Nephron progenitor cell (in vitro differentiated cells): ENCODE results near the gene ISYNA1.
A peak's percentile ranks its signal among the peaks of the same experiment; 100 is the strongest.

Experiments used
- DNase-seq: peaks from one replicate; pipeline ENCODE4 v3.0.0; 2021
- H3K27ac Mint-ChIP-seq: 2 replicates; pipeline ENCODE4 v1.8.0; 2021; ENCODE audit warnings: mild to moderate bottlenecking, moderate library complexity, mixed read lengths
- H3K27me3 Mint-ChIP-seq: 2 replicates; pipeline ENCODE4 v1.8.0; 2021; ENCODE audit warnings: mild to moderate bottlenecking, low read depth, mixed read lengths; ENCODE audit not compliant: poor library complexity
- H3K36me3 Mint-ChIP-seq: 2 replicates; pipeline ENCODE4 v1.8.0; 2021; ENCODE audit warnings: low read depth, mixed read lengths
- H3K4me1 Mint-ChIP-seq: 2 replicates; pipeline ENCODE4 v1.8.0; 2021; ENCODE audit warnings: mixed read lengths
- H3K4me3 Mint-ChIP-seq: 2 replicates; pipeline ENCODE4 v1.8.0; 2021; ENCODE audit warnings: mild to moderate bottlenecking, moderate library complexity, mixed read lengths
- H3K9me3 Mint-ChIP-seq: 2 replicates; pipeline ENCODE4 v1.8.0; 2021; ENCODE audit warnings: mild to moderate bottlenecking, moderate library complexity, mixed read lengths
- CTCF ChIP-seq: fragments of 200-600 bp; sonication (generic); IDR thresholded peaks from 2 replicates; pipeline ENCODE4 v1.5.0; 2021; ENCODE audit warnings: antibody characterized with exemption

ISYNA1 gene

GRCh38 chr19:18437491-18438330 is at the start of gene ISYNA1:
Gene ISYNA1, minus strand, starts transcription at chr19:18438133. Its CDS starts 154 bp downstream, at chr19:18437979.
- peak within 1 kb of the TSS; percentile 80 for H3K4me3 Mint-ChIP-seq
- peak within 1 kb of the TSS; percentile 94 for H3K27ac Mint-ChIP-seq

GRCh38 chr19:18486746-18487145 is 48.8 kb upstream of the ISYNA1 start:
- Mint-ChIP-seq H3K36me3 (no peaks in the 10 kb centered on the region), H3K27ac (no peak overlapping the region), H3K4me1 (peaks cover 70% of the 10 kb centered on the region), H3K9me3 (peaks cover 5% of the 10 kb centered on the region), H3K27me3 (peaks cover 9% of the 10 kb centered on the region), H3K4me3 (peak overlapping the region; percentile 56)
- TF ChIP-seq CTCF = no peak
- DNase-seq = no peak

More at GRCh38 chr19:18437491-18438330, at the start of gene ISYNA1:
- Mint-ChIP-seq H3K36me3 (peaks cover 15% of the 10 kb centered on the region), H3K9me3 (no peaks in the 10 kb centered on the region), H3K4me1 (peaks cover 56% of the 10 kb centered on the region), H3K27me3 (peaks cover 8% of the 10 kb centered on the region)
- TF ChIP-seq CTCF = no peak
- peak; percentile 74 for DNase-seq

- no peaks in the 10 kb centered on the region for H3K36me3 Mint-ChIP-seq
- TF ChIP-seq CTCF = no peak
- peaks cover 66% of the 10 kb centered on the region for H3K4me1 Mint-ChIP-seq
- peaks cover 9% of the 10 kb centered on the region for H3K27me3 Mint-ChIP-seq
- peaks cover 5% of the 10 kb centered on the region for H3K9me3 Mint-ChIP-seq
- H3K4me3 Mint-ChIP-seq = no peak overlapping the region
- peak overlapping the region; percentile 76 for H3K27ac Mint-ChIP-seq
- no peak for DNase-seq
Observed at GRCh38 chr19:18484992-18485391, 47.1 kb upstream of the ISYNA1 start.

DNA sequence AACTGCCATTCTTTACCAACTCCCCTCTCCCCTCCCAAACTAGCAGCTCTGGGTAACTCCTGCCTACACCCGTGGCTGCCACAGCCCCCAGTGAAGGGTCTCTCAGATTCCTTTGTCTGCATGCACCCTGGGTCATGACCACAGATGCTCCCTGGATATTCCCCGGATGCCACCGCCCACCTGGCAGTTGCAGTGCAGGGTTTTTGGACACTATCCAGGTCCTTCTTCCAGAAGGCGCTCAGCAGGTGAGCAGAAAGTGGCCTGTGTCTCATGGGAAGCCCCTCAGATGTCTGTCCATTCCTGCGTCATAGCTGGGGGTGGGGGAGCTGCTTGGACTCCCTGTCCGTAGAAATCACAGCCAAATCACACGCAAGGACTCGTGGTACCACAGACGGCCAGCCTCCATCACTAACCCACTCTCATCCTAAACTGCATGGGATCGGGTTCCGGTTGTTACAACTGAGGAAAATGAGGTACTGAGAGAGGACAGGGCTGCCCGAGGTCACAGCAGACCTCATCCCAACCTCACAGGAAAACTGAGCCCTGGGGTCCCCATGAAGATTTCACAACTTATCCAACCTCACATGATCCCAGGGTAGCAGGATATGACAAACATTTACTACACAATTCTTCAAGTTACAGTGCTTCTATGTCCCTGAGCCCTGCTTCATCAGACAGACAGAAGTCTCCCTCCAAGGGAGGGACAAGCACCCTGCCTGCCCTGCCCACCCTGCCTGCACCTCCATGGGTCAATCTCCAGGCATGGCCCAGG is 45.4 kb upstream of the ISYNA1 start:
- Mint-ChIP-seq H3K9me3 (peaks cover 5% of the 10 kb centered on the region), H3K27me3 (peaks cover 5% of the 10 kb centered on the region), H3K36me3 (no peaks in the 10 kb centered on the region), H3K4me3 (no peak overlapping the region), H3K4me1 (peaks cover 65% of the 10 kb centered on the region), H3K27ac (peak overlapping the region; percentile 87)
- DNase-seq = no peak
- TF ChIP-seq CTCF = no peak

DNA sequence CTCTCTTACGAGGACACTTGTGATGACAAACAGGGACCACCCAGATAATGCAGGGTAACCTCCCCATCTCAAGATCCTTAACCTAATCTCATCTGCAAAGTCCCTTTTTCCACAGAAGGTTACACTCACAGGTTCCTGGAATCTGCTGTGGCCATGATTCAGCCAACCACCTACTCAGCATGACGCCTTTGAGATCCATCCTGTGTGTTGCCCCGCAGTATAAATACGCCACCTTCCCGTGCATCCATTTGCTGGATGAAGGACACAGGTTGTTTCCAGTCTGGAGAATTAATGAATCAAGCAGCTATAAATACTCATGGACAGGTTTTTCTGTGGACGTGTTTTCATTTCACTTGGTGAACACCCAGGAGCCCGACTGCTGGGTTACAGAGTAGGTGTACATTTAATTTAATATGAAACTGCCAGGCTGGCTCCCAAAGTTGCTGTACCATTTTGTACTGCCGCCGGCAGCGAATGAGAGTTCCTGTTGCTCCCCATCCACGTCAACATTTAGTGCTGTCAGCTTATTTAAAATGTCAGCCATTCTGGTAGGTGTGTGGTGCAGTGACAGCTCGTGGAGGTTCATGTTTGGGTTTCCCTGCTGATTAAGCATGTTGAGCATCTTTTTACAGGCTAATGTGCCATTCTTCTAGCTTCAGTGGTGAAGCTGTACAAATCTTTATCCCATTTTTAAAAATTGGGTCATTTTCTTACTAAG is 43.7 kb upstream of the ISYNA1 start:
- H3K9me3 Mint-ChIP-seq = peaks cover 9% of the 10 kb centered on the region
- TF ChIP-seq CTCF = no peak
- DNase-seq = no peak
- no peak overlapping the region for H3K4me3 Mint-ChIP-seq
- H3K27ac Mint-ChIP-seq = no peak overlapping the region
- H3K4me1 Mint-ChIP-seq = peaks cover 62% of the 10 kb centered on the region
- H3K36me3 Mint-ChIP-seq = peaks cover 6% of the 10 kb centered on the region
- H3K27me3 Mint-ChIP-seq = peaks cover 5% of the 10 kb centered on the region
